Measurements from ENCODE around the gene BPIFB4.

DNA sequence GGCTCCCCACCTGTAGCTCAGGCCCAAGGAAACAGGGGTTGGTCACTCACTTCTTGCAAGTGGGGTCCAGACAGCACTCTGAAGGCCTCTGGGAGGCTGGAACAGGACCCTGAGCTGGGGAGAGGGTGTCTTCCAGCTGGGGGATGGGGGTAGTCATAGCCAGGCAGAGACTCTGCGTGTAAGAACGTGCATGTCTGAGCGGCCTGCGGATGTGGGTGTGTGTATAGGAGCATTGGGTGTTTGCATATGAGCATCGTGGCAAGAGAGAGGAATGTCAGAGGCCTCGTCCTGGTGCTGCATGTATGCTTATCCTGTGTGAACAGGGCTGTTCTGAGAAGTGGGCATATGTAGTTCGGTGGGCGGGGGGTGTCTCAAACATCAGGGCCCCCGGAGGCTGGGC, 13.7 kb upstream of the BPIFB4 start:
- TF ChIP-seq CTCF (conservative IDR thresholded peaks at IDR 0.05; ENCODE audit: low read depth, low read length): no peak
- no peak for TF ChIP-seq EZH2 (IDR thresholded peaks at IDR 0.05; ENCODE audit: borderline replicate concordance, low read depth, low read length, poor library complexity, severe bottlenecking)
